ENCODE results near the gene CWF19L2. TPM values are rescaled to one million over a fixed set of nuclear protein-coding genes. Genes with fewer than 3 reads are reported as not detected.

Gene CWF19L2
- total RNA-seq, 2 experiments from 2014 or later: 13.4 to 21.4 TPM

DNA sequence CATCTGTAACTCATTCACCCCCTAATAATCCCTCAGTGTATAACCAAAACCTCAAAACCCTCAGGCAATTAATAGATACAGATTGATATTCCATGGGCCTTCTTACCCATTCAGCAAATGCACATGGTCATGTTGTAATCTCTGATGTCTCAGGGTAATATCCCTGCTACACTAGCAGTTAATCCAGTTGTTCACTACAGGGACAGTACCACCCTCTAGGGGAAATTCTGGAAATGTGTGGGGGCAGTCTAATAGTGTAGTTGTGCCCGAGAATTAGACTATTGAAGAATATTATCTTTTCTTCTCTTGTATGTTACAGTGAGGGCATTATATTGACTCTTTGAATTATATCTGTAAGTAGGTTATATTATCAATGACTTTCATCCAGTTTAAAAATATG, 175.4 kb downstream of the CWF19L2 start:
- Histone ChIP-seq H3K27ac (ENCODE audit: low read depth, low read length, poor library complexity, severe bottlenecking) (no peak overlapping the region), H4K20me1 (ENCODE audit: insufficient read depth, low read length) (no peaks in the 10 kb centered on the region), H3K4me2 (ENCODE audit: low read length) (no peak overlapping the region), H2AFZ (ENCODE audit: low read length) (no peak overlapping the region), H3K9me2 (ENCODE audit: insufficient read depth, low read length) (no peaks in the 10 kb centered on the region), H3K79me2 (ENCODE audit: insufficient read depth, low read depth, low read length) (no peaks in the 10 kb centered on the region), H3K4me3 (ENCODE audit: low read depth, low read length, poor library complexity, severe bottlenecking) (no peak overlapping the region), H3K4me1 (ENCODE audit: insufficient read depth, low read length, poor library complexity, severe bottlenecking) (no peaks in the 10 kb centered on the region), H3K9me3 (ENCODE audit: low read length) (no peaks in the 10 kb centered on the region), H3K36me3 (ENCODE audit: insufficient read depth, low read length) (no peaks in the 10 kb centered on the region)
- TF ChIP-seq, protein P1, sequence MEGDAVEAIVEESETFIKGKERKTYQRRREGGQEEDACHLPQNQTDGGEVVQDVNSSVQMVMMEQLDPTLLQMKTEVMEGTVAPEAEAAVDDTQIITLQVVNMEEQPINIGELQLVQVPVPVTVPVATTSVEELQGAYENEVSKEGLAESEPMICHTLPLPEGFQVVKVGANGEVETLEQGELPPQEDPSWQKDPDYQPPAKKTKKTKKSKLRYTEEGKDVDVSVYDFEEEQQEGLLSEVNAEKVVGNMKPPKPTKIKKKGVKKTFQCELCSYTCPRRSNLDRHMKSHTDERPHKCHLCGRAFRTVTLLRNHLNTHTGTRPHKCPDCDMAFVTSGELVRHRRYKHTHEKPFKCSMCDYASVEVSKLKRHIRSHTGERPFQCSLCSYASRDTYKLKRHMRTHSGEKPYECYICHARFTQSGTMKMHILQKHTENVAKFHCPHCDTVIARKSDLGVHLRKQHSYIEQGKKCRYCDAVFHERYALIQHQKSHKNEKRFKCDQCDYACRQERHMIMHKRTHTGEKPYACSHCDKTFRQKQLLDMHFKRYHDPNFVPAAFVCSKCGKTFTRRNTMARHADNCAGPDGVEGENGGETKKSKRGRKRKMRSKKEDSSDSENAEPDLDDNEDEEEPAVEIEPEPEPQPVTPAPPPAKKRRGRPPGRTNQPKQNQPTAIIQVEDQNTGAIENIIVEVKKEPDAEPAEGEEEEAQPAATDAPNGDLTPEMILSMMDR (conservative IDR thresholded peaks at IDR 0.05; ENCODE audit: low read length): no peak
- no peak for TF ChIP-seq EZH2phosphoT487 (IDR thresholded peaks at IDR 0.05; ENCODE audit: borderline replicate concordance, low read depth, low read length)
- BruUV-seq (replicated peaks): no TSS peak
- intact Hi-C loops (cut with micrococcal nuclease; ENCODE audit: unreplicated experiment): no loop called here
- CTCF ChIA-PET (ENCODE audit: unreplicated experiment): no interaction called here
- POLR2A ChIA-PET: no interaction called here
- DNase-seq (ENCODE audit: low spot score): no peak

Other genes starting within 250 kb of the CWF19L2 start
- 12.2 and 21.3 TPM in 2 replicates for gene ALKBH8, start 107.9 kb upstream of the CWF19L2 start, total RNA-seq (2014; rRNA removed; shearing (Covaris generic))
- 16.8 and 20.0 TPM in 2 replicates for gene ALKBH8, start 107.9 kb upstream of the CWF19L2 start, total RNA-seq (2022)
- gene ELMOD1, start 133.3 kb upstream of the CWF19L2 start, total RNA-seq (2014; rRNA removed; shearing (Covaris generic)): not detected in 2 replicates
- gene ELMOD1, start 133.3 kb upstream of the CWF19L2 start, total RNA-seq (2022): not detected in 2 replicates

Measured in OCI-LY7 (cell line).